ENCODE data around the gene CAVIN2.

- TF ChIP-seq CTCF (IDR thresholded peaks at IDR 0.05 in 8 of 11, conservative IDR thresholded peaks at IDR 0.05 in 3 of 11): no peak
- TF ChIP-seq POLR2A (IDR thresholded peaks at IDR 0.05): no peak
- TF ChIP-seq POLR2AphosphoS5 (IDR thresholded peaks at IDR 0.05): peak in 1 of 3 donors; percentile 79
Observed at GRCh38 chr2:191866675-191867506, 20.0 kb upstream of the CAVIN2 start.

All from spleen (tissue), 7 donors.